Mammary epithelial cell (primary cell): ENCODE data around the gene LMBR1.

Source experiments
- CTCF ChIP-seq, 2 donors: IDR thresholded peaks in 1 of 2; conservative IDR thresholded peaks in 1 of 2; 2 replicates each; pipeline ENCODE4 v1.5.1; 2011 to 2012; ENCODE audit warnings: inconsistent platforms in 2 of 2, low read length in 2 of 2, mild to moderate bottlenecking in 2 of 2, control low read depth in 1 of 2, low read depth in 1 of 2; ENCODE audit not compliant: insufficient read depth in 1 of 2; ENCODE audit errors: extremely low read depth in 1 of 2
- EZH2 ChIP-seq: IDR thresholded peaks from 2 replicates; pipeline ENCODE4 v1.6.1; 2012; ENCODE audit warnings: low read length, inconsistent platforms, borderline replicate concordance

GRCh38 chr7:156661637-156662036 is 231.3 kb downstream of the LMBR1 start:
- TF ChIP-seq CTCF (conservative IDR thresholded peaks at IDR 0.05 in 1 of 2, IDR thresholded peaks at IDR 0.05 in 1 of 2; ENCODE audit: extremely low read depth in 1 of 2, insufficient read depth in 1 of 2, low read depth in 1 of 2, low read length in 2 of 2) = no peak
- no peak for TF ChIP-seq EZH2
